Measurements from ENCODE around the gene C5orf63. TPM values are rescaled to one million over a fixed set of nuclear protein-coding genes. Genes with fewer than 3 reads are reported as not detected.

The C5orf63 gene
- total RNA-seq, 1 donor from 2014 or later: 22.5 TPM

DNA sequence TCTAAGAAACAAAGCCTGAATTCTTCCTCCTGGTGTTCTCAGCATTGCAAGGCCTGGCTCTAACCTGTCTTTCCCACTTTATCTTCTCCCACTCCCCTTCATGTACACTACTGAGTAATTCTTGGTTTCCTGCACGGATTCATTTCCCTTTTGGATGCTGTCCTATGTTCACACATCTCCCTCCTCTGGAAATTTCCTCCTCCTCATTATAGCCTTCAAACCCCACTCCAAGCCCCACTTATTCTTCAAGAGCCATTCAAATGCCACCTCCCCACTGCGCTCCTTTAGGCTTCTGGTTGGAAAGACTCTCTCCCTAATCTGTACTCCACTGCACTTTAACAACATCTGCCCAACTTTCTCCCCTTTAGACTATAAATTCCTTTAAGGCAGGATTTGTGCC, 28.2 kb upstream of the C5orf63 start:
- ChIA-PET POLR2A (no interaction called here), CTCF (no interaction called here)
- TF ChIP-seq, protein P1, sequence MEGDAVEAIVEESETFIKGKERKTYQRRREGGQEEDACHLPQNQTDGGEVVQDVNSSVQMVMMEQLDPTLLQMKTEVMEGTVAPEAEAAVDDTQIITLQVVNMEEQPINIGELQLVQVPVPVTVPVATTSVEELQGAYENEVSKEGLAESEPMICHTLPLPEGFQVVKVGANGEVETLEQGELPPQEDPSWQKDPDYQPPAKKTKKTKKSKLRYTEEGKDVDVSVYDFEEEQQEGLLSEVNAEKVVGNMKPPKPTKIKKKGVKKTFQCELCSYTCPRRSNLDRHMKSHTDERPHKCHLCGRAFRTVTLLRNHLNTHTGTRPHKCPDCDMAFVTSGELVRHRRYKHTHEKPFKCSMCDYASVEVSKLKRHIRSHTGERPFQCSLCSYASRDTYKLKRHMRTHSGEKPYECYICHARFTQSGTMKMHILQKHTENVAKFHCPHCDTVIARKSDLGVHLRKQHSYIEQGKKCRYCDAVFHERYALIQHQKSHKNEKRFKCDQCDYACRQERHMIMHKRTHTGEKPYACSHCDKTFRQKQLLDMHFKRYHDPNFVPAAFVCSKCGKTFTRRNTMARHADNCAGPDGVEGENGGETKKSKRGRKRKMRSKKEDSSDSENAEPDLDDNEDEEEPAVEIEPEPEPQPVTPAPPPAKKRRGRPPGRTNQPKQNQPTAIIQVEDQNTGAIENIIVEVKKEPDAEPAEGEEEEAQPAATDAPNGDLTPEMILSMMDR (IDR thresholded peaks at IDR 0.05): no peak
- Mint-ChIP-seq H3K9me3 (no peaks in the 10 kb centered on the region), H3K4me3 (no peak overlapping the region), H3K4me1 (no peaks in the 10 kb centered on the region), H3K27ac (no peak overlapping the region), H3K27me3 (peaks cover 4% of the 10 kb centered on the region), H3K36me3 (ENCODE audit: low read depth) (no peaks in the 10 kb centered on the region)
- intact Hi-C loops (cut with micrococcal nuclease): no loop called here
- no peak for DNase-seq
- no peak for ATAC-seq (ENCODE audit: low read depth)

- H3K27me3 Mint-ChIP-seq: peaks cover 2% of the 10 kb centered on the region
- H3K27ac Mint-ChIP-seq: no peak overlapping the region
- DNase-seq: no peak
- no peaks in the 10 kb centered on the region for H3K4me1 Mint-ChIP-seq
- H3K36me3 Mint-ChIP-seq (ENCODE audit: low read depth): no peaks in the 10 kb centered on the region
- ChIA-PET POLR2A (no interaction called here), CTCF (no interaction called here)
- intact Hi-C loops (cut with micrococcal nuclease): no loop called here
- H3K9me3 Mint-ChIP-seq: no peaks in the 10 kb centered on the region
- no peak for ATAC-seq (ENCODE audit: low read depth)
- no peak overlapping the region for H3K4me3 Mint-ChIP-seq
- TF ChIP-seq, protein P1 (IDR thresholded peaks at IDR 0.05): no peak
Measured at GRCh38 chr5:127098241-127098640, 24.9 kb upstream of the C5orf63 start.

GRCh38 chr5:127097278-127097677, 24.0 kb upstream of the C5orf63 start:
- TF ChIP-seq, protein P1 (IDR thresholded peaks at IDR 0.05): no peak
- Mint-ChIP-seq H3K9me3 (no peaks in the 10 kb centered on the region), H3K27ac (no peak overlapping the region), H3K4me3 (no peak overlapping the region), H3K27me3 (peaks cover 2% of the 10 kb centered on the region), H3K36me3 (ENCODE audit: low read depth) (no peaks in the 10 kb centered on the region), H3K4me1 (no peaks in the 10 kb centered on the region)
- CTCF ChIA-PET: no interaction called here
- POLR2A ChIA-PET: no interaction called here
- ATAC-seq (ENCODE audit: low read depth): no peak
- intact Hi-C loops (cut with micrococcal nuclease): no loop called here
- no peak for DNase-seq

DNA sequence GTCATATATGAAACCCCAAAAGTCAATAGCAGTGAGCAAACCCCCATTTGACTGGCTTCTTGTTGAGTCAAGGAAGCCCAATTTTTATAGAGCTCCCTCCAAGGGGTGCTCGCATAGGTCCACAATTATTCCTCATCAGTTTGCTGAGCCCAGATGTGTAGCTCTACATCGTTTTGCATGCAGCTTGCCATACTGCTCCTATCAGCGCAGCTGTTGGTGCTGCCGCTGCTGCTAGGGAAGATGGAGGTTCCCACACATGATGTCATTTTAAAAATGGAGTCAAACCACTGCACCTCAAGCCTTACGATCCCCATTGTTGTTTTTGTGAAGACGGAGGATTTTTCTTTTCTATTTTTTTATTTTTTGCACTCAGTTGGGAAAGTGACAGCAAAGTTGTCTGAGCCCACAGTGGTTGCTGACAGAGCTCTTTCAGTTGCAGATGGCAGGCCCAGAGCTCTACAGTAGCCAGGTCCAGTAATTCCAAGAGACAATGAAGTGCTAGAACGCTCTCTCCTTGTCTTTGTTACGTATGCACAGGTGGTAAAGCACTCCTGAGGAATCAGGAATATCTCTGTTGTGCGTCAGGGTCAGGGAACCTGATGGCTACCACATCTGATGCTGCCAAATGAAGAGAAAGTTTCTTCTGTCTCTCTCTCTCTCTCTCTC, 23.2 kb upstream of the C5orf63 start:
- no peaks in the 10 kb centered on the region for H3K36me3 Mint-ChIP-seq (ENCODE audit: low read depth)
- ATAC-seq (ENCODE audit: low read depth) (no peak), DNase-seq (no peak)
- TF ChIP-seq, protein P1 (IDR thresholded peaks at IDR 0.05): no peak
- no peaks in the 10 kb centered on the region for H3K4me1 Mint-ChIP-seq
- intact Hi-C loops (cut with micrococcal nuclease): no loop called here
- no peaks in the 10 kb centered on the region for H3K9me3 Mint-ChIP-seq
- no peak overlapping the region for H3K4me3 Mint-ChIP-seq
- H3K27me3 Mint-ChIP-seq: peaks cover 2% of the 10 kb centered on the region
- POLR2A ChIA-PET: interaction anchor here (0.5 kb wide), 1 partner anchor 46 kb away, joined by 3 read pairs; no protein-coding TSS in a partner anchor
- H3K27ac Mint-ChIP-seq: no peak overlapping the region
- CTCF ChIA-PET: no interaction called here

DNA sequence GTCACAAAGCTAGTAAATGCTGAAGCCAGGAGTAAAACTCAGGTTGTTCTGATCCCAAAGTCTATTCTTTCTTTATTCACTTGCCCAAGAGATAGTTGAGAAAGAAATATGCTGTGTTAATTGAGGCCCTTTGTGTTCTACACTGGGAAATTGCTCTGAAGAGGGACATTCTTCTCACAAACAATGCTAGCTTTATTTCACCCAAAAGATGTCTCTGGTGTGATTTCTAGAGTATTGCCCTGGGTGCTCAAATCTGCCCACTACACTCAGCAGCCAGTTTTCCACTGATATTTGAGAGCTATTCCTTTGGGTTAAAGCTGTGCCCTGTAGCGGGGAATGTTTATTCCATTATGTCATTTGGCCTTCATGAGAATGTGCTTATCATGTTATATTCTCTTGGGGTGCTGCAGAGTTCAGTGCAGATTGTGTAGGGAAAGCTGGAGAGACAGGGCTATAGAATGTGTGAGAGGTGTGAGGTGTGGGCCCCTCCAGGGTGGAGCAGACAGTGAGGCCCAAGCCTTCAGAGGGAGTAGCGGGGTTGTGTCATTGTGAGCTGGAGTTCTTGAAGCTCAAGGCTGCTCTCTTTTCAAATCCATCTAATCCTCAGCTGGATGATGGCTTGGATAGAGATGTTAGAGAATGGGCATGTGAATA, 21.0 kb upstream of the C5orf63 start:
- TF ChIP-seq, protein P1 (IDR thresholded peaks at IDR 0.05): no peak
- intact Hi-C loops (cut with micrococcal nuclease): no loop called here
- Mint-ChIP-seq H3K27ac (no peak overlapping the region), H3K4me1 (peaks cover under 1% of the 10 kb centered on the region), H3K4me3 (no peak overlapping the region), H3K36me3 (ENCODE audit: low read depth) (no peaks in the 10 kb centered on the region), H3K27me3 (peaks cover 2% of the 10 kb centered on the region), H3K9me3 (no peaks in the 10 kb centered on the region)
- CTCF ChIA-PET: no interaction called here
- ATAC-seq (ENCODE audit: low read depth) (no peak), DNase-seq (no peak)
- POLR2A ChIA-PET: interaction anchor here (0.5 kb wide), 1 partner anchor 39 kb away, joined by 3 read pairs; no protein-coding TSS in a partner anchor

All from activated B cell treated with CpG ODN at 0.5 μM for 24 hours (primary cell).